GM12873 (cell line): ENCODE data around the gene ZNF70.

ENCODE experiments used
- CTCF ChIP-seq: IDR thresholded peaks from 2 replicates; pipeline ENCODE4 v1.5.1; 2012; ENCODE audit warnings: low read depth, mild to moderate bottlenecking, moderate library complexity, low read length, control low read depth; ENCODE audit not compliant: insufficient read depth; ENCODE audit errors: missing control alignments

Gene ZNF70

GRCh38 chr22:23763954-23764353, 13.0 kb upstream of the ZNF70 start:
- no peak for TF ChIP-seq CTCF

- no peak for TF ChIP-seq CTCF
These were observed 12.7 kb upstream of the ZNF70 start for GRCh38 chr22:23763579-23763945.

GRCh38 chr22:23762842-23763578, 12.1 kb upstream of the ZNF70 start, which contains the start of gene C22orf15:
C22orf15 (plus strand) TSS chr22:23762990; CDS start chr22:23763307, 317 bp downstream.
- TF ChIP-seq CTCF: no peak

GRCh38 chr22:23760056-23760455, 9.1 kb upstream of the ZNF70 start:
- TF ChIP-seq CTCF: no peak

GRCh38 chr22:23759566-23759965, 8.7 kb upstream of the ZNF70 start:
- no peak for TF ChIP-seq CTCF

- TF ChIP-seq CTCF: no peak
These were observed 6.0 kb upstream of the ZNF70 start for GRCh38 chr22:23756891-23757290.

GRCh38 chr22:23755711-23756110, 4.8 kb upstream of the ZNF70 start:
- TF ChIP-seq CTCF: no peak
